Suppressor macrophage (primary cell): ENCODE measurements around the gene BIK.
"Not testable (repeated sequence)": the region's sequence is repeated elsewhere in the genome, so short reads cannot be mapped to it uniquely, and the experiment has no call there.

ENCODE experiments used
- DNase-seq, 4 experiments: peaks; one replicate each; pipeline ENCODE4 v3.0.0-alpha.2; 2020 to 2022

Gene BIK

DNA sequence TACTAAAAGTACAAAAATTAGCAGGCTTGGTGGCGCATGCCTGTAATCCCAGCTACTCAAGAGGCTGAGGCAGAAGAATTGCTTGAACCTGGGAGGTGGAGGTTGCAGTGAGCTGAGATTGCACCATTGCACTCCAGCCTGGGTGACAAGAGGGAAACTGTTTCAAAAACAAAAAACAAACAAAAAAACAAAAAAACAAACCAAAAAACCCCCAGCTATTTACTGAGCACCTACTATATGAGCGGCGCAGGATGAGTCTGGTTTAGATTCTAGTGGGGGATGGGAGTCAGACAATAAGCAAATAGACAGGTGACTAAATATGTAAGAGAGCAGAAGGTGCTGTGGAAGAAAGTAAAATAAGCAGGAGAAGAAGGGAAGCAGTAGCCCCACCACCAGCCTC lies 5.6 kb upstream of the BIK start:
- DNase-seq = not testable (repeated sequence)

DNA sequence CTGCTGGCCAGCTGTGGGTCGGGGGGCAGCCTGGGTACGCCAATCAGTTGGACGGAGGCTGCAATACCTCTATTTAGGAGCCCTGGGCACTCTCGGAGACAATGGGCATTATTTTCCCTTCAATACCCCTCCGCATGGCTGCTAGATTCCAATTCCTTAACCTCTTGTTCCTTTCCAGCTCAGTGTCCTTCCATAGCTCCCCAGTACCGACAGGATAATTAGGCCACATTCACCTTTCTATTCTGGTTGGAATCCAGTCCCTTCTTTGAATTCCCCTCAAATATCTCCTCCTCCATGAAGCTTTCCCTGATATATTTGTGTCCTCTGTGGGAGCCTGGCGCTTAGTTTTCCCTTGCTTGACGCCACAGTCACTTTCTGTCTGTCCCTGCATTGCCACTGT lies 4.2 kb upstream of the BIK start:
- DNase-seq = no peak

DNA sequence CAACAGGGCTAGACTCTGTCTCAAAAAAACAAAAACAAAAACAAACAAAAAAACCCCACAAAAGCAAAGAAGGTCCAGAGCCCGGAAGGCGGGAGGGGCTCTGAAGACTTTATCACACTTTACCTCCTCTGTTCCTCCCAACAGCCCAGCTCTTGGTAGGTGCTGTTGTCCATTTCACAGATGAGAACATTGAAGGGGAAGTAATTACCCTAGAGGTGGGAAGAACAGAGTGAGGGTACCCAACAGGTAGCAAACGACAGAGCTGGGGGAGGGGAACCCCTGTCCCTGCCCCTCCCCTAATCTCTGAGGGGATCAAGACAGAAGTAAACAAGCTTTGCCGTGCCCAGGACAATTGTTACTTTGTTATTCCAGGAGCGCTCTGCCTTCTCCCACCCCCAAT lies 1.0 kb upstream of the BIK start:
- no peak for DNase-seq

DNA sequence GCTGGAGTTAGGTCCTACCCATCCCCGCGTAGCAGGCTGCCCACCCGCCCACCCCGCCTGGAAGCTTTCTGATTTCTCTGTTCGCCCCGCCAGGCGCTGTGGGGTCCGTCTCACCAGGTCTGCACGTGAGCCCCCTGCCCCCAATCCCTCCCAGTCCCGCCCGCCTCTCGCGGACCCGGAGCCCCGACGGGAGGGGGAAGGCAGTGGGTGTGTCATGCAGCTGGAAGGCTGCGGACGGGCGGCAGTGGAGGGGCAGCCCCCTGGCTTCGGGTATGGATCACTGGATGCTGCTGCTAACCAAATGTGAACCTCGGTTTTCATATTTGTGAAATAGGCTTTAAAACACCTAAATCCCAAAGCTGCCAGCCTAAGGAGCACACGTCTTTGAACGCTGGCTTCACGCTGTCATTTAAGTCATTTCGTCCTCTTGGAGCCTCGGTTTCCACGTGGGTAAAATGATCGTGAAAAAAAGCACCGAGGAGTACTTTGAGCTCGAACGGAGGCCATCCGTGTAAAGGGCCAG lies 568 bp upstream of the BIK start:
- DNase-seq = no peak

DNA sequence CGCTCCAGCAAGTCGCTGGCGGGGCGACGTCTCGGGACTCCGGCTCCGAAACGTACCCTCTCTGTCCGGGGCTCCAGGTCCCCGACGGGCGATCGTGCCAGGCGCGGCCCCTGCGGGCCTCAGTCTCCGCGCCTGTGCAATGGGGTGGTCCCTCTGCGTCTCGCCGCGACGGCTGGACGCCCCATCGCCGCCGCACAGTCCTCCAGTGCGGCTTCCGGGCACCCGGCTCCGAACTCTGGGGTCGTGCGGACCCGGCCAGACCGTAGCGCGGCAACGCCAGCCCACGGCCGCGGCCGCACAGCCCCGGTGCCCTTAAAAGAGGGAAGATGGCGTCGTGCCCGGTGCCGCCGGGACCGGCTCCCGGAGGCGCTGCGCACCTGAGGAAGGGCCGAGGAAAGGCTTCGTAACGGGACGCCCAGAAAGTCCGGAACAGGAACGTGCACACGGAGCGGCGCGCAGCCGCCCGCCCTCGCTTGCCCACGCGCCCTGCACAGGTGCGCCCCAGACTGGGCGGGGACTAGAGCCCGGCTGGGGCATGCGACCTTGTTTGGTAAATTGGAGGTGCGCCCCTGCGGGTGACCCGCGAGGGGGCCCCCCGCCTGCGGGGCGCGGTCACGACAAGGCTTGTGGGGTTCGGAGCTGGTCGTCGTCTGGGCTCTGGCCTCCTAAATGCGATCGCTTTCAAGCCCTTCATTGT lies 525 bp downstream of the BIK start:
- peak in 1 of 4 experiments; percentile 39 for DNase-seq

DNA sequence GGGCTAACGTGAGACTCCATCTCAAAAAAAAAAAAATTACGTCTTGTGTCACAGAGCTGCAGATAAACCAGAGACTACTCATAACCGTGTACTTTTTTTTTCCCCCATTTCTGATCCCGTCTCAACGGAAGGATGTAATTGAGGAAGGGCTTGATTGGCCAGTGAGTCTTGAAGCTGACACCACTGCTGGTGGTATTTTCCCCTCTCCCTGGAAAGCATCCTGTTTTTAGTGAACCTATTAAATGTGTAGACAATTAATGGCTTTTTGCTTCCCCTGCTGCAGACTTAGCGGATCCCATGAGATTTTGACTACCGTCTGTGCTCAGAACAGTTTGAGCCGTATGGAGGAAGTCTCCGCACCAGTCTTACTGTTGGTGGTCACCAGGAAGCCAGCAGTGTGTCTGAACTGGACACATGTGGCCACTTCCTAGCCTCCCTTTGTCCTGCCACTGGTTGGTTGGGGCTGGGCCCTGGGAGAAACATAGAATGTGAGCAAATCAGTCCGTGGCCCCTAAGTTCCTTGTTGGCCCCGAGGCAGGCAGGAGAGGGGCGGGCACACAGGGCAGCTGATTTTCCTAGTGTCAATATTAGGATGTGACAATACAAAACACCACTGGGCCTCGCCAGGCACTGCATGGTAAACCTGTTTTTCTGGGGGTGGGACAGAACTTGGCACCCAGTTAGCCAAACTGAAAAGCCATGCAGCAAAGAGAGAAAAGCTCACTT lies 3.1 kb downstream of the BIK start:
- DNase-seq = peak in 3 of 4 experiments; percentile 32 to 58 (median 39)

DNA sequence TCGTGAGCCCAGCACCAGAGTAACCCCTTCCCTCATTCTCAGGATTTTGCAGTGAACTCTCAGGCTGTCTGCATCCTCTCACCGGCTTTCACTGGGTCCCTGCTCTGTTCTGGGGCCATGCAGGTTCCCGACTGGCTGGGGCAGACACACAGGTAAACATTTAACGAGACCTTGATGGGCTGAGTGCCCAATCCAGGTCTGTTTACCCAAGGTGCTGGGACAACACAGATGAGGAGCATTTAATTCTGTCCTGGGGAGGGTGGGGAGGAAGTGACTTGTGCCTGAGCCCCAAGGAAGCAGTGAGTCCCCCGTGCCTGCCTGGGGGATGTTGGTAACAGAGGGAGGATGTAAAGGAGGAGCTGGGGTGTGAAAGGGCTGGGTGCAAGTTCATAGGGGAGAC lies 4.4 kb downstream of the BIK start:
- no peak for DNase-seq

DNA sequence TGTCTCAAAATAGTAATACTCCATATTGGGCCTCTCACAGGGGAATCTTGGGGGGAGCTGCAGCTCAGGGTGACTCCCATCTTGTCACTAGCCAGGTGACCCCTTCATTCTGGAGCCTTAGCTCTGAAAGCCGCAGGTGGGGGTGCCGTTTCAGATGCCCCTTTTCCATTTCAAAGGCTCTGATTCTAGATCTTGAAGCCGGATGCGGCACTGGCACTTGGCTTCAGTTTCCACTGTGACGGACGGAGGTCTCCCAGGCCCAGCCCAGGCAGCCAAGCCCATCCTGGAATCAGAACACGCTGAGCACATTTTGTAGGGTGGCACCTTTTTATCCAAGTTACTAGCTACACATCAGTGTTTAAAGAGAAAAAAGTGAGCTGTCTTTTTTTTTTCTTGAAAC lies 6.4 kb downstream of the BIK start:
- DNase-seq = no peak

DNA sequence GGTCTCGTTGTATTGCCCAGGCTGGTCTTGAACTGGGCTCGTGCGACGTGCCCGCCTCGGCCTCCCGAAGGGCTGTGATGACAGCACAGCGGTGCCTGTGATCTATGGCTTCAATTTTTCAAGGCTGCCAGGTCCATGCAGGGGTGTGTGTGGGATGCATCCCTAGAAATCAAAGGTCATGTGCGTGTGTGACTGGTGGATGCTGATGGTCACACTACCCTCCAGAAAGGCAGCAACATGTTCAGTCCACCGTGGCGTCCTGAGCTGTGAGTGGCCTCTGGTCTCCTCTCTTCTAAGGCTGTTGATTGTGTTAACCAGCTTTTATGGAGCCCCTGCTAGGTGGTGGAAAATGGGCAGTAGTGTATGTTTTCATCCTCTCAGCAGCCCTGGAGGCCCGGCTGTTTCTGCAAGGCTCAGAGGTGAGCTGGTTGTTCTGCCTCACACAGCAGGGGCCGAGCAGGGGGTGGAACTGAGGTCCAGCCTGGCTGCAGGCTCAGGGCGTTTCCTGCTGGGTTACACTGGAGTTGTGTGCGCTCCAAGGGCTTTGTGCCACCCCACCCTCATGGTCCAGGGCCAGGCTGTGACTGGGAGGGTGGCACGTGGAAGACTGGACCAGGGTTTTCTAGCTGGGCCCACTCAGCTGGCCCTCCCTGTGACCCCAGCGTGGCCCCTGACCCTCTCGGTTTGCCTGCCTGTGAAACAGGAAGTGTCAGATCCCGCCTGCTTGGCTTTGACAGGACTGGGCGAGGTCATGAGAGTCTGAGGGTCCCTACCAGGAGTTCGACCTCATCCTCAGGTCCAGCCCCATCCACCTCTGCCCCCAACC lies 7.7 kb downstream of the BIK start:
- DNase-seq = peak in 2 of 4 experiments; percentile 34 to 38

DNA sequence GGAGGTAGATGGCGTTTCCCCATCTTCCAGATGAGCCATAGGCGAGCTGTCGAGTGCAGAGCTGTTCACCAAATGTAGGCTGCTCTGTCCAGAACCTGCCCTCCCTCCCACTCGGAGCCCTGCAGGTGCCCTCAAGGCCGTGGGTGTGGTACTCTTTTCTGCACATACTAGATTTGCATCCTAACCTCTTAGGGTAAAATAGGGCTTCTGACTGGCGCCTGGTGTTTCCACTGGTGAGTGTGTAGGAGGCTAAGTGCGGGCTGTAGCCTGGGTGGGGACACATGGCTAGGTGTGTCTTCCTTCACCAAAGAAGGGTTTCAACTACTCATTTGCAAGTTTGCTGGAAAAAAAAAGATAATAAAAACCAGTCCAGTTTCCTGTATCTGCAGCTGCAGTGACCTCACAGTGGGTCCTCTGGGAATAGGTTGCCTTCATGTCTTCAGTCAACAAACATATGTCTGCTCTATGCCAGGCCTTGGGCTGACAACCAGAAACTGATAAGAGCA lies 8.5 kb downstream of the BIK start:
- DNase-seq = no peak

DNA sequence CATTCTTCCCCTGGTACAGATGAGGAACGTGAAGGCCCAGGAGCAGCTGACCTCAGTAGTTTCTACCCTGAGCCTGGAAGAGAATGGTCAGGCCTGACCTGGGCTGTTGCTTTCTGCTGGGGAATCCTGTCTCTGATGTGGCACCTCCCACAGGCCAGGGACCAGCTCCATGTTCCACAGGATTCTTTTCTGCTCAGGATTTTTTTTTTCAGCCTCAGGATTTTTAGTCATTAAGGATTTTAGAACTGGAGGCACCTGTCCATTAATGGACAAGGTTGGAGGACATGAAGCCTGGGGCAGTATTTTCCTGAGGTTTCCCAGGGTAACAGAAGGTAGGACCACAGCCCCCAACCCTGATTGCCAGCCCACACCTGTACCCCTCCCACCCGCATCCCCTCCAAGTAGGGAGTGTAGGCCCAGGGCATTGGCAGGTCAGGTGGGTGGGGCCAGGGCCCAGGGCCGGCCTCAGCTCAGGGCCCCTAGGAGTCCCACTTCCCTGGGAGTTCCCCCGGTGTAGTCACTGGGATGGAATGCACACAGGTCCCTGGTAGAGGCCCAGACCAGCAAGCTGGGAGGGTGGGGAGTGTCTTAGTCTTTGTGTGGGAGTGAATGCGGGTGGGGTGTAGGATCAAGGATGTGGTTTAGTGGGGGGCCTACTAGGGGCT lies 16.1 kb downstream of the BIK start:
- DNase-seq = no peak

DNA sequence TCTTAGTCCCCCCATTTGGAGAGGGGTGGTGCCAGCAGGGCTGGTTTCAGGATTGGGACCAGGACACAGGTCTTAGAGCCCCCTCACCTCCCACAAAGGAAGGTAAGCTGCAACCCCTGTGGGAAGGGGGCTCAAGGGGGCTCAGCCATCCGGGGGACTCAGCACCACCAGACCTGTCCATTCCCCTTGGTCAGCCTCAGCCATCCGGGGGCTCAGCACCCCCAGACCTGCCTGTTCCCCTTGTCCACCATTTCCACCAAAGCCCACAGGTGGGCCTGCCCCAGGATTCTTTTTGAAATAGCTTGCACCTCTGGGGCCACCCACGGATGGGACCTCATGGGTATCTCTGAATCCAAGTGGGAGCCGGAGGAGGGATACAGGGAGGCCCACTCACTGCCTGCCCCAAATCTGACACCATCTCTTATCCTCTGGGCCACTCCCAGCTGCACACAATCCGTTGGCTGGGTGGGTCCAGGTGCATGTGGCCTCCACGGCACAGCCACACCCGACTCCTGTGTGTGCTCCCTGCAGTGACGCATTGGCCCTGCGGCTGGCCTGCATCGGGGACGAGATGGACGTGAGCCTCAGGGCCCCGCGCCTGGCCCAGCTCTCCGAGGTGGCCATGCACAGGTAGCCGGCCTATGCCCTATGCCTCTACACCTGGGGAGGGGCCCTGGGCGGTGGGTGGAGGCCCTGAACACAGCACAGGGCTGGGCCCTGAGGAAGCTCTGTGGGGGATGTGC lies 16.8 kb downstream of the BIK start:
- no peak for DNase-seq

DNA sequence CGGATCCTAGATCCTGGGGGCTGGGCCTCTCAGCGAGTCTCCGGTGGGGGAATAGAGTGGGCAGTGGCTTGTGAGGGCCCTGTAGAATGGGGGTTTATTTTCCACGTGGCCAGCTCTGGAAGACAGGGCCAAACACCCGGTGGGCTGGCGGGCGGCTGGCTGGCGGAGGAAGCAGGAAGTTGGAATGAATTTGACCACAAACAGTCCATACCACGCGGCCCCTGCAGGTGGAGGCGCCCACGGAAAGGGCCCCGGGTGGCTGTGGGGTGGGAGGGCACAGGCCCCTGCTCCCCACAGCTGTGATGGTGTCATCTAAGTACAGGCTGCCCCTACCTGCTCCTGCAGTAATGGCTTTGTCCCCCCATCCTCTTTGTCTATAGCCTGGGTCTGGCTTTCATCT lies 17.6 kb downstream of the BIK start:
- DNase-seq = peak in 1 of 4 experiments; percentile 29

DNA sequence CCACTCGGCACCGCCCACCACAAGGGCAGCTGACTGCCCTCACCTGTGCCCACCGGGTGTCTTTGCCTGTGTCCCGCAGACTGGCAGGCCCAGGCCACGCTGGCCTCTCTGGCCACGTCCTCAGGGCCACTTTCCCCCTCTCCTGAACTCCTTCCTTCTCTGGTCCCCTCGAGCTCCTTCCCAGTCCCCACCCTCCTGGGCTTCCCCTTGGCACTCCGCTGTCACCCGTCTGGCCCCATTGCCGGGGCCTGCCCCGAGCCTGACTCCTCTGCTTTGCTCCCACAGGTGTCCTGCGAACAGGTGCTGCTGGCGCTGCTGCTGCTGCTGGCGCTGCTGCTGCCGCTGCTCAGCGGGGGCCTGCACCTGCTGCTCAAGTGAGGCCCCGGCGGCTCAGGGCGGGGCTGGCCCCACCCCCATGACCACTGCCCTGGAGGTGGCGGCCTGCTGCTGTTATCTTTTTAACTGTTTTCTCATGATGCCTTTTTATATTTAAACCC lies 18.4 kb downstream of the BIK start:
- no peak for DNase-seq

DNA sequence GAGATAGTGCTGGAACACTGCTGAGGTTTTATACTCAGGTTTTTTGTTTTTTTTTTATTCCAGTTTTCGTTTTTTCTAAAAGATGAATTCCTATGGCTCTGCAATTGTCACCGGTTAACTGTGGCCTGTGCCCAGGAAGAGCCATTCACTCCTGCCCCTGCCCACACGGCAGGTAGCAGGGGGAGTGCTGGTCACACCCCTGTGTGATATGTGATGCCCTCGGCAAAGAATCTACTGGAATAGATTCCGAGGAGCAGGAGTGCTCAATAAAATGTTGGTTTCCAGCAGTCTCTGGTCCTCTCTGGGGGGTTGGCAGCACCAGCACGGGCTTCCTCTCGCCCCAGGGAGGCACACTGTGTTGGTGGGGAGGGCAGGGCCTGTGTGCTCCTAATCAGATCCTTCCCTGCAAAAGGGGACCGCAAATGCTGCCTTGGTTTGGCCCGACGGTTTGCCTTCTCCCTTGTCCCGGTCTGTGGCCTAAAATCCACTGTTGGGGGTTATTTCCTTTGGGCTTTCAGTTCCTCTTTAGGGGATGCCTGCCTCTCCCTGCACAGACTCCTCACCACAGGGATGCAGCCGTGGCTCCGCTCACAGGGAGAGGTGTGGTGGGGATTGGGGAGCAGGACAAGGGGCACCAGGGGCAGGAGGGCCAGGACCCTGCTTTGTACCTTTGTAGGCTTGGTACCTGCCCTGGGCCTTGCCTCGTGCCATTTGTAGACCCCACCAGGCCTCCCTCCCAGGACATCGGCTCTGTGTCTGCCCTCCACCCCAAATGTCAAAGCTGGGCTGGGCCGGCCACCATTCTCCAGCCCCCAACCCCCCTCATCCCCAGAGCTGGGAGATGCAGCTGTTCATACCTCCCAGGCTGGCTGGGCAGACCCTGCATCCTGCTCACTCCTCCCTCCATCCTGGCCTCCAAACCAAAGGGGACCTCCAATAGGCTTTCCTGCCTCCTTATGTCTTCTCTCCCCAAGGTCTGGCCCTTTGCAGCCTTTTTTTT lies 19.2 kb downstream of the BIK start:
- DNase-seq = peak; percentile 44 to 65 (median 60)

DNA sequence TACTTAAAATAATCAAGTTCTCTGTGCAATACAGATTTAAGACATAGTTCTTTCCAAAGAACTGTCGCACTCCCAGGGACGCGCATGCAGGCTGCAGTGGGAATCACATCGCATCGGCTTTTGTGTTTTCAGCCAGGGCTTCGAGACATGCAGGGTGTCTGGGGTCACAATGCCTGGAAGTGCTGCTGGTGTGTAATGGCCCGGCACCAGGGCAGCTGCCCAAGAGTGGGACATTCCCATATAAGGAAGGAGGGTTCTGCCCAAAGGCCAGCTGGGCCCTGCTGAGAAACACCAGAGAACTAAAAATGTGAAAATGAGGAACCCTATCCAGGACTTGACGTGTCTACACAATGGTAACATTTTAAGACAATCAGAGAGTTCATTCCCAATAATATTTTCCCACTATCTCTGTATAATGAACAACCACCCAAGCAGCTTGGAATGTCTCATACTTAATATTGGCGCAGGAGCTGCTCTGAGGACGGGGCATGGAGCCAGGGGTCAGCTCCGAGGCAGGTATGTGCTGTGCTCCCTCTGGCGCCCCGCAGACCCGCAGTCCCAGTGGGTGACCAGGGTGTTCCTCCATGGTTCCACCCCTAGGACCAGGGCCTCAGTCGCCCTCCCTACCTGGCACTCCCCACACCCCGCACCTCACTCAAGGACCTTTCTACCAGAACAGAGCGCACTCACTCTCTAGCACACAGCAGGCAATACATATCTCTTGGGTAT lies 21.4 kb downstream of the BIK start:
- peak in 2 of 4 experiments; percentile 22 to 41 for DNase-seq

DNA sequence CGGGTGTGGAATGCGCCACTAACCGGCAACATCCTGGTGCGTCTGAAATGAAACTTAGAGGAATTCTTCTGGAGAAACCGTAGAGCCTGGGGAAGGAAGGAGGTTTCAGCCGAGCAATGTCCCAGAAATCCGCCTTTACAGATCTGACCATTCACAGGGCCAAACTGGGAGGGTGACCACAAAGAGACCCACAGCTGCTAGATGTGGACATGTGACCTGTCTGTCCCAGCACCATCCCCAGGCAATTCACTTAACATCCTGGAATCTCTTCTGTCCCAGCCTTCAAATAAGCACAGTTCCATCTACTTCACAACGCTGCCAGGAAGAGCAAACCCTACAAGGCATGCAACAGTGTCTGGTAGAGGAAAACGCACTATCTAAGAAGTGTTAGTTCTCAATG lies 22.9 kb downstream of the BIK start:
- no peak for DNase-seq

DNA sequence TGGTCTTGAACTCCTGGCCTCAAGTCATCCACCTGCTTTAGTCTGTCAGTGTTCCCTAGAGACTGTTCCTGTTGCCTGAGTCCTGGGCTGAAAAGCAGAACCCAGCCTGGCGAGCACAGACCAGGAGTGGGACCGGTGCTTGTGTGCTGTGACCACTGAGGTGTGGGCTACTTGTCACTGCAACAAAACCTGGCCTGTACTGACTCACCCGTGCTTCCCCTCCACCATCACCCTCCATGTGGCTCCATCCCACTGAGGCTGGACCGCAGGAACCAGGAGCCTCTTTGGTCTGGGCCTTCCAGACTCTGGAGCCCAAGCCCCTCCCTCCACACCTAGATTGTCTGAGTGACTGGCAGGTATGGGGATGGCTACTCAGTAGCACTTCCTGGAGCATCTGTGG lies 24.0 kb downstream of the BIK start:
- DNase-seq = no peak

DNA sequence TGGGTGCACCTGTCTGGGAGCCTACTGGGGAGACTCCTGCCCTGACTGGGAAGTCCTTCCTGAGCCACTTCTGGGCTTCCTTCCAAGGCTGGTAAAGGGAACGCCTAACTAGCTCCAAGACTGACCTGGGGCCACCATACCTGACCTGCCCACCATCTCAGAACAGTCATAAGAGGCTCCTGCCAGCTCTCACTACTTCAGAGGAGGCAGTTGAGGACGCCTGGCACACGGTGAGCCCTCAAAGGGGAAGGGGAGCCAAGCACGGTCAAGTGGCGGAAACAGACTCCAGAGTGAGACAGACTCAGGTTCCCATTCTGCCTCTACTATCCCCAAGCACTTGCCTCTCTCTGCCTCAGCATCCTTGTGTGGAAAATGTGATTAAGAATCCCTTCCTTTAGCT lies 25.0 kb downstream of the BIK start:
- DNase-seq = no peak
